Activated T-helper 9 cell treated with anti-CD3 and anti-CD28 coated beads, Interleukin-2, amount 50 U/mL, for 16 hours (primary cell): Measurements from ENCODE around the gene HK1.
A peak's percentile ranks its signal among the peaks of the same experiment; 100 is the strongest.
"Not testable (repeated sequence)": the region's sequence is repeated elsewhere in the genome, so short reads cannot be mapped to it uniquely, and the experiment has no call there.

ENCODE experiments used
- DNase-seq: peaks from one replicate; pipeline ENCODE4 v3.0.0-alpha.2; 2020; ENCODE audit warnings: low read depth

HK1 gene

DNA sequence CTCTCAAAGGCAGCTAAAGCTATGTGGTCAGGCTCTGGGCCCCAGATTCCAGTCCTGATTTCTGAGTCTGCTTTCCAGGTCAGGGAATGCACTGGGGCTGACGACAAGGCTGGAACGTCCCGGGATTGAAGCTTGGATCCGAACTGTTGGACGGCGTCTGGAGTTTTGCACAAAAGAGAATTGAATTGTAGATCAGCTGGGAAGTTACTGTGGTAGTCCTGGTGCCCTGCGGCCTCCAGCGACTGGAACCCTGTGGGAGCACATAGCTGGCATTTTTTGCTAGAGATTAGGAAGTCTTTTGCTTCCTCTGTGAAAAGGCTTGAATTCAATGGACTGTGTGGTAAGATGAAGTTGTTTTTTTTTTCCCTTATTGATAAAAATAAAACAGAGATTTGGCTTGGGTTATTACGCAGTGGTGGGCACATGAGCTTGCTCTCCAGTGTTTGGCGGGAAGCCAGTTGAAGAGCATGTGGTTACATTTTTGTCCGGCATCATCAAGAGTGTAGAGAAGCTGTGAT is at the start of gene HK1:
Gene HK1 (plus strand): TSS at position 51 of the 518 bp plus-strand sequence.
- no peak for DNase-seq

GRCh38 chr10:69229616-69229916 is 48.7 kb upstream of the HK1 start:
- DNase-seq, result no peak

DNA sequence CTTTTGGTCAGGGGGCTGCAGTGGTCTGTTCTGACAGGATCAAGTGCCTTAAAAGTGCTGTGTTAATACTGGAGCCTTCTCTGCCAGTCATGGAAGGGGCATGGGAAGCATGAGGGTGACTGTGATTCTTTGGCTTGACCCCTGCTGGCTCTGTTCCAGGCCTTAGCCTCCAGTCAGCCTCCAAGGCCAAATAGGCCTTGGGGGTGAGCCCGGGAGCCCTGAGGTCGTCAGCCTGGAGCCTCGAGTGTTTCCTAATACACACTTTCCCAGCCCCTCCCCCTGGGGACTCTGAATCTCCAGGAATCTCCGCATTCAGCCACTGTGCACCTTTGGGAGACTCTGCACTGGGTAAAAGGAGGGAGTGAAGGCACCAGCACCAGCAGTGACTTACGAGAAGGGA is 48.2 kb upstream of the HK1 start:
- no peak for DNase-seq

DNA sequence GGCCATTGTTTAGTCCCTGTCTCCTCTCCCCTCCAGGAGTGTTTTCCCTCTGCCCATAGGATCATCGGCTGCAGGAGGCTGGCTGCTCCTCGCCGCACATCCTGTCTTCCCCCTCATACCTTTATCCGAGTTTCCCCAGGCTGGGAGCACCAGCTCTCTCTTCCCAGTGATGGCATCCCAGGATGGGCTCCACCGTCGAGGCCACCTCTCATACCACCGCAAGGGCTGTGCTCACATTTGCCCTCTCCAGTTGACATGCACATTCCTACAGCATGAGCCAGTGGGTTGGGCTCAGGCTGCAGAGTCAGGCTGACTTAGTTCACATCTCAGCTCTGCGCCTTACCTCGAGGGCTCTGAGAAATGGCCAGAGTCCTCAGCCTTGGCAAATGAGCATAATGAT is 46.0 kb upstream of the HK1 start:
- DNase-seq, result no peak

GRCh38 chr10:69232736-69233480 is 45.4 kb upstream of the HK1 start:
- DNase-seq, result no peak

- DNase-seq, result no peak
Observed at GRCh38 chr10:69234447-69234846, 43.8 kb upstream of the HK1 start.

DNA sequence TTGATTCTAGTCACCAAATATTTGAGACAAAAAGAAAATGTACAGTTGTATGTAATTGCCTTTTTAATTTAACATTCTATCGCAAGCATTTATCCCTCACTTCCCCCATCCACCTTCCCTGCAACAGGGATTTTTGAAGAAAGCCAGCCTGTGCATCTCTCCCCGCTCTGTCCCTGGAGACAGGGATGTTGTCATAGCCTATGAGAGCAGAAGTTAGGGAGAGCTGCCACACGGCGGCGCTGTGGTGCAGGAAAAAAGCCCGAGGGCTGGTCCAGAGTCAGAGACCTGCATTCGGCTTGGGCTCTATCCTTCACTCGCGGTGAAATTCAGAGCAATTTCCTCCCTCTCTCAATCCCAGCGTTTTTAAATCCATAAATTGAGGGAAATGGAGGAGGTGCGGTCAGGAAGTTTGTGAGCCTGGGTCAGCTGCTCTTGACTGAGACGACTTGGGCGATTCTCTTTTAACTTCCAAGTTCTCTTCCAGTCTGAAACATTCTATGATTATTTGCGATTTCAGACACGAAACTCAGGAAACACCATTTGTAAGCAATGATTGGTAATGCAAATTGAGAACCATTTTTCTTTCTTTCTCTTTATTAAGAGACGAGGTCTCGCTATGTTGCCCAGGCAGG is 40.7 kb upstream of the HK1 start:
- peak; percentile 79 for DNase-seq

- DNase-seq, result no peak
Observed at GRCh38 chr10:69239136-69239535, 39.2 kb upstream of the HK1 start.

DNA sequence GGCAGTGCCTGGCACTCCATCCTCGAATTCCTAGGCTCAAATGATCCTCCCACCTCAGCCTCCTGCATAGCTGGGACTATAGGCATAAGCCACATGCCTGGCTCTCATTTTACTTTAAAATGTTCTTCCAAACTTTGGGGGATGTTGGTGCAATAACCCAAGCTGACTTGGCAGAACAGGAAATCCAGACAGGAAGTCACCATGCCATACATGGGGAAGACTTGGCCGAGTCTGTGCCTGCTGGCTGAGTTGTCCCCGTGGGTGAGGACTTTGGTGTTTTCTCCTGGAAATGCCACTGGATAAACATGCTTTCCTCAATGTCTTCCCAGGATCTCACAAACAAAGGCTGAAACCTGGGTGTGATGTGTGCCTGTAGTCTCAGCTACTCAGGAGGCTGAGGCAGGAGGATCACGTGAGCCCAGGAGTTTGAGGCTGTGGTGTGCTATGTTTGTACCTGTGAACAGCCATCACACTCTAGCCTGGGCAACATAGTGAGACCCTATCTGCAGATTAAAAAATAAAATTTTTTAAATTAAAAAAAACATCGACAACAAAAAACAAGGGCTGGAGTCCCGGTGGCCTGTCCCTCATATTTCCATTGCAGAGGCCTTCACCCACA is 38.4 kb upstream of the HK1 start:
- DNase-seq, result no peak

- DNase-seq, result no peak
Observed at GRCh38 chr10:69240455-69240854, 37.8 kb upstream of the HK1 start.

DNA sequence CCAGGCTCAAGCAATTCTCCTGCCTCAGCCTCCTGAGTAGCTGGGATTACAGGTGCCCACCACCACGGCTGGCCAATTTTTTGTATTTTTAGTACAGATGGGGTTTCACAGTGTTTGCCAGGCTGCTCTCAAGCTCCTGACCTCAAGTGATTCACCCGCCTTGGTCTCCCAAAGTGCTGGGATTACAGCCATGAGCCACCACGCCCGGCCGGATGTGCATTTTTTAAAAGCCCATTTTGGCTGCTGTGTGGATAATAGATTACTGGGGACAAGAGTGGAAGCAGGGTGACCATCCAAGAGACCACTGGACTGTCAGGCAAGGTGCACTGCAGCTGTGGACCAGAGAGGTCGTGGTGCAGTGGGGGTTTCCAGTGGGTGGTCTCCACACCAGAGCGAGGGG is 36.7 kb upstream of the HK1 start:
- DNase-seq, result no peak

DNA sequence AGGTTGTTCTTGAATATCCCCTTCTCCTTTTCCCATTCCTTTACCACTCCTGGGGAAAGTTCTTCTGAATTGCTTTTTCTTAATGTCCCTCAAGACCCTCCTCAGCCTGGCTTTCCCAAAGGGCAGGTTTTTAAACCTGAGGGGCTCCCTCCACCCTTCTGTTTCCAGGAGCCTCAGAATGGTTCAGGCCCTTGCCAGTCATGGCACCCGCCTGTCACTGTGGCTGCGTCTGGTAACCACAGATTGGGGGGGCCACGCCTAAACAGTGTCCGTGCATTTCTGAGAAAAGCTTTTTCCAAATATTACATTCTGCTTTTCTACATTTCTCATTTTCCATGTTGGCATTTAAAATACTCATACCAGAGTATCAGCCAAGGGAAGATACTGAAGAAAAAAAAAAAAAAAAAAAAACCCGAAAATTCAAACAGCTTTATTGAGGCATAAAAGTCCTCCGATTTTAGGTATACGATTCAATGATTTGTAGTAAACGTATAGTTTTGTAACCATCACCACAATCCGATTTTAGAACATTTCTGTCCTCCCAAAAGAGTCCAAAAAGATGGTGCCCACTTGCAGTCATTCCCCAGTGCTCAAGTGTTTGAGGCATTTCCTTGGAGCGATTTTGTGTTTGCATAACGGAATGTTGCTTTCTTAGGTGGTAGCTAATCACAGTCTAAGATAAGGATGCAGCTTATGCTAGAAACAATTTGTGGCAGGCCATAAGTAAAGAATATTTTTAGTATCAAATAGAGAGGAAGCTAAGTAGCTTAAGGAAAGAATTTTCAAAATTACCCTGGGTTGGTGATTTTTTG is 36.0 kb upstream of the HK1 start:
- no peak for DNase-seq

GRCh38 chr10:69242852-69243212 is 35.5 kb upstream of the HK1 start:
- DNase-seq, result no peak

DNA sequence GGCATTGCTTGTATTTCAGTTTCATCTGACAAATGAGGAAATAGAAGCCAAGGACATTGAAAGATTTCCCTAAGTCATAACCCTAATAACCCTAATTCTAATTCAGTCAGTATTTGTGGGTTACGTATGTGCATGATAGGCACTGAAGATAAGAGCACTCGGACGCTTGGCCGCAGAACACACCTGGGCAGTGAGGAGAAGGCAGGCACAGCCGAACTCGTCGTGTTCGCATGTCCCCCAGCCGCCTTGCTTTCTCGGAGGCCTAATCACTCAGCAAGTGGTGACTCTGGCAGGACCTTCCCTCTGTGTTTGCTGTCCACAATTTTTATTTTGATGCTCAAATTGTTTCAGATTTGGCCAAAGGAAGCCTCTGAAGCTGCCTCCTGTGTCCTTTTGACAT is 34.5 kb upstream of the HK1 start:
- no peak for DNase-seq

DNA sequence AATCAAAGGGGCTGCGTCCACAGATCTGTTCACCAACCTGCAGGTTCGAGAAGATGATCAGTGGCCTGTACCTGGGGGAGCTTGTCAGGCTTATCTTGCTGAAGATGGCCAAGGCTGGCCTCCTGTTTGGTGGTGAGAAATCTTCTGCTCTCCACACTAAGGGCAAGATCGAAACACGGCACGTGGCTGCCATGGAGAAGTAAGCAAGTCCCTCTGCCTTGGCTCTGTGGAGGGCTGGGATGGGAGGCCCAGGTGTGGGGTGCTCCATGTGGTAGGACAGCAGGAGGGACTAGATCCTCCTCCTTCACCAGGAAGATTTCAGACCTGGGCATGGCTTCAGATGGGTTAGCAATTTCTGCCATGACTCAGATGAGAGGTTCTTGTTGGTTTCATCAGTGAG is 32.3 kb upstream of the HK1 start:
- no peak for DNase-seq

DNA sequence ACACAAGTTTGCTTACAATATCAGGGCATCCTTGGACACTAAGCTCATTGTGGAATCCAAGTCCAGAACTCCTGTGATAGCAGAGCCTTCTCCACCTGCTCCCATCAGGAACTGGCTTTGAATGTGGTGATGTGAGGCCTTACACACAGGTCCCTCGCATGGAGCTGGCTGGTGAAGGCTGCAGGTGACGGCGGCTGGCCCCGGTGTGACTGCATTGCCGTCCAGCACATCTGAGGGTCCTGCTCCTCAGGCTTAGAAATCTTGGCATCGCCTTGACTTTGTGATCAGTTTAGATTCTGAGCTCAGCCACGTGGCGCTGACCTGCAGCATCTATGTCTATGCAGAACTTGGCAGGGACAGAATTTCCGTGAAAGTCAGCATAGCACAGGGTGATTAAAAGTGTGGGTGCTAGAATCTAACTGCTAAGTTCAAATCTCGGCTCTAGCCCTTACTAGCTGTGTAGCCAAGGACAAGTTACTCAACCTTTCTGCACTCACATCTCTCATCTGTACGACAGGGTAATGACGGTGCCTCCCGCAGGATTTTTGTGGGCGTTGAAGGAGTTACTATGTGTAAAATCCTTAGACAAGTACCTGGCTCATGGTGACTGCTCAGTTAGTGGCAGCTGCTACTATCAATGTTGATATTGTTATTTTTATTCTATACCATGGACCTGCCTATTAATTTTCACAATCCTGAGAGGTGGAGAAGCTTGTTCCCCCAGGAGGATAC is 31.5 kb upstream of the HK1 start:
- DNase-seq, result no peak

DNA sequence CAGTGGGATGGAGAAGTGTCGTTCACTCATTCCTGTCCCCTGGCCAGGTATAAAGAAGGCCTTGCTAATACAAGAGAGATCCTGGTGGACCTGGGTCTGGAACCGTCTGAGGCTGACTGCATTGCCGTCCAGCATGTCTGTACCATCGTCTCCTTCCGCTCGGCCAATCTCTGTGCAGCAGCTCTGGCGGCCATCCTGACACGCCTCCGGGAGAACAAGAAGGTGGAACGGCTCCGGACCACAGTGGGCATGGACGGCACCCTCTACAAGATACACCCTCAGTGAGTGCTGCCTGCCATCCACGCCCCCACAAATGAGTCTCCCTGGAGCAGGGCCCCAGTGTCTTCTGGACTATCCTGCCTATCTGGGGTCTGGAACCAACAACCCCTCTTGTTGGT is 31.0 kb upstream of the HK1 start:
- DNase-seq, result no peak

DNA sequence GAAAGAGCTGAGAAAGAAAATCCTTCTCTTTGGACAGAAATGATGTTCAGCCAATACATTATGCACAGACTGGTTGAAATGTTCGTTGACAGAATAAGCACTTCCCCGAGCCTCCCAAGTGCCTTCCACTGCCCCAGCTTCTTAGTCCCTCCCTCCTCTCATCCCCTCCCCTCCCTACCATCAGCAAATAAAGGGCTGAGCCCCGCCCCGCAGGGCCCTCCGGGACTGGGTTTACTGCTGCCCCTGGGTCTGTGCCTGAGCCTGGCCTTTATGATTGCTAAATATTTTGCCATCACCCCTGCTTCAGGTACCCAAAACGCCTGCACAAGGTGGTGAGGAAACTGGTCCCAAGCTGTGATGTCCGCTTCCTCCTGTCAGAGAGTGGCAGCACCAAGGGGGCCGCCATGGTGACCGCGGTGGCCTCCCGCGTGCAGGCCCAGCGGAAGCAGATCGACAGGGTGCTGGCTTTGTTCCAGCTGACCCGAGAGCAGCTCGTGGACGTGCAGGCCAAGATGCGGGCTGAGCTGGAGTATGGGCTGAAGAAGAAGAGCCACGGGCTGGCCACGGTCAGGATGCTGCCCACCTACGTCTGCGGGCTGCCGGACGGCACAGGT is 30.1 kb upstream of the HK1 start:
- DNase-seq, result no peak

DNA sequence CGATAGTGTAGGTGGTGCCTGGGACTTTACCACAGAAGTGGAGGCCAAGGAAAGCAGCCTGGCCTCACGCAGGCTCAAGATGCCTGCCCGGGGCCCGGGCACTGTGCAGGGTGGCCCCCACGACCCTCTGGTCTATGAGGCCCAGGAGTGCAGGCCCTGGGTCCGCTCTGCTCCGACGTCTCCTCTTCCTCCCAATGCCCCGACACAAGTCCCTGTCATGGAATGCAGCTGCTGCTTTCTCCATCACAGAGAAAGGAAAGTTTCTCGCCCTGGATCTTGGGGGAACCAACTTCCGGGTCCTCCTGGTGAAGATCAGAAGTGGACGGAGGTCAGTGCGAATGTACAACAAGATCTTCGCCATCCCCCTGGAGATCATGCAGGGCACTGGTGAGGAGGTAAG is 28.3 kb upstream of the HK1 start:
- DNase-seq, result no peak

GRCh38 chr10:69251417-69251816 is 26.9 kb upstream of the HK1 start:
- DNase-seq, result not testable (repeated sequence)

DNA sequence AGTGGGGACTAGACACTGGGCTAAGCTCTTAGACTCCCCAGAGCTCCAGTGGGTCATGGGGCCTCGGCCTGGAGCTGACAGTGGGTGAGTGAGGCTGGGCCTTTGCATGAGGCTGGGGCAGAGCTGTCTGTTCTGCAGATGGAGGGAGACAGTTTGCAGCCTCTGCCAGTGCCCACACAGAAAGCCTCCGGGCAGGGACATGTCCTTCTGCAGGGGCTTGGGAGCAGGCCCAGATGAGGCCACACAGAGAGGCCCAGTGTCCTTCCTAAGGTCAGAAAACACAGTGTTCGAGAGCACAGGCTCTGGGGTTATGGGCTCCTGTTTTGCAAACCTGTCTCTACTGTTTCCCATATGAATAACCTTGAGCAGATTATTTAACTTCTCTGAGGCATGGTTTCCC is 25.1 kb upstream of the HK1 start:
- DNase-seq, result no peak

GRCh38 chr10:69254877-69255276 is 23.4 kb upstream of the HK1 start:
- no peak for DNase-seq
